ENCODE data around the gene PRSS1.

PRSS1 gene

DNA sequence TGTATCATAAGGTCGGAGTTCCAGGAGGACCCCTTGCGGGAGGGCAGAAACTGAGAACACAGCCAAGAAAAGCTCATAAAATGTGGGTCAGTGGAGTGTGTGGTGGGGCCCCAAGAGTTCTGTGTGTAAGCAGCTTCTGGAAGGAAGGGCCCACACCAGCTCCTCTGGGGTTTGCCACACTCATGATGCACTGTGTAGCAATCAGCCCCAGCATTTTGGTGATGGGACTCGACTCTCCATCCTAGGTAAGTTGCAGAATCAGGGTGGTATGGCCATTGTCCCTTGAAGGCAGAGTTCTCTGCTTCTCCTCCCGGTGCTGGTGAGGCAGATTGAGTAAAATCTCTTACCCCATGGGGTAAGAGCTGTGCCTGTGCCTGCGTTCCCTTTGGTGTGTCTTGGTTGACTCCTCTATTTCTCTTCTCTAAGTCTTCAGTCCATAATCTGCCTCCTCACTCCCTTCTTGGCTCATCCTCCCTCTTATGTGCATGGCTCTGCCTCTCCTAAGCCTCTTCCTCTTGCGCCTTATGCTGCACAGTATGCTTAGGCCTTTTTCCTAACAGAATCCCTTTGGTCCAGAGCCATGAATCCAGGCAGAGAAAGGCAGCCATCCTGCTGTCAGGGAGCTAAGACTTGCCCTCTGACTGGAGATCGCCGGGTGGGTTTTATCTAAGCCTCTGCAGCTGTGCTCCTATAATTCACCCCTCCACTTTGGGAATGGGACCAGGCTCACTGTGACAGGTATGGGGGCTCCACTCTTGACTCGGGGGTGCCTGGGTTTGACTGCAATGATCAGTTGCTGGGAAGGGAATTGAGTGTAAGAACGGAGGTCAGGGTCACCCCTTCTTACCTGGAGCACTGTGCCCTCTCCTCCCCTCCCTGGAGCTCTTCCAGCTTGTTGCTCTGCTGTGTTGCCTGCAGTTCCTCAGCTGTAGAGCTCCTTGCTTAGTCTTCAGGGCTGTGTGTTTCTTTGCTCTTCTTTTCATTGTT lies 39.3 kb downstream of the PRSS1 start:
- DNase-seq (no peak), ATAC-seq (replicated peaks) (no peak)
- peaks cover 0 to 2% of the 10 kb centered on the region in 2 donors for H3K36me3 Mint-ChIP-seq
- H3K4me1 Mint-ChIP-seq, result peaks cover 47 to 82% of the 10 kb centered on the region in 2 donors
- peak overlapping the region; percentile 84 for H3K27ac Mint-ChIP-seq
- H3K4me3 Mint-ChIP-seq, result no peak overlapping the region
- no peaks in the 10 kb centered on the region for H3K27me3 Mint-ChIP-seq
- no peaks in the 10 kb centered on the region for H3K9me3 Mint-ChIP-seq

DNA sequence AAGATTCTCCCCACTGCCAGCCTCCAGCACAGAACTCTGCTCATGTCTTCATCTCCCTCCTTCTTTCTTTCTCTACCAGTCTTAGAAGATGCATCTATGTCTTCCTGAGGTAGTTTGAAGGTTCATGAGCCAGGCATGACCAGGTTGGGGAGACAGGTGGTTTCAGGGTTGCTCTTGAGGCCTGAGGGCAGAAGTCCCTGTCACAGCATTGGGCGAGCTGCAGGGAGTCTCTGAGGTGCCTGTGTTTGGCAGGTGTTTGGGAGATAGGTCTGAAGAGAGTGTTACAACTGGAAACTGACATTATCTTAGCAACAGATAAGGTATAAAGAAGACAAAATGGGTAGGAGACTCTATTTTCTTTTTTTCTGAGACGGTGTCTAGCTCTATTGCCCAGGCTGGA lies 40.2 kb downstream of the PRSS1 start:
- ATAC-seq (replicated peaks) (no peak), DNase-seq (no peak)
- Mint-ChIP-seq H3K27ac (peak overlapping the region; percentile 78), H3K27me3 (no peaks in the 10 kb centered on the region), H3K4me1 (peaks cover 51 to 83% of the 10 kb centered on the region in 2 donors), H3K9me3 (no peaks in the 10 kb centered on the region), H3K4me3 (no peak overlapping the region), H3K36me3 (peaks cover 0 to 2% of the 10 kb centered on the region in 2 donors)

DNA sequence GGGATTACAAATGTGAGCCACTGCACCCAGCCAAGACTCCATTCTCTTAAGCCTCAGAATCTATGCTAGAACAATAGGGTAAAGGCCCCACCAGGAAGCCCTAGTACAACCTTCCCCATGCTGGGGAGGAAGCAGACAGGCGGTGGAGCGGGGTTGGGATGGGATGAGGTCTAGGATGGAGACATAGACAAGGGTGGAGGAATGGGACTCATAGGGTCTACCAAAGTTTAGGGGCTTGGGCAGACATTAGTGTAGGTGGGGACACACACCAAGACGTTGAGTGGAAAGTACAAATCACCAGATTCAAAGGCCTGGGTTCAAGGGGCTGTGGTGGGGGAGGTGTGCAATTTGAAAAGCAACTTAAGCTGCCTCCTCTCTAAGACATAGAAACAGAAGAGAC lies 40.8 kb downstream of the PRSS1 start:
- no peak overlapping the region for H3K4me3 Mint-ChIP-seq
- H3K9me3 Mint-ChIP-seq, result no peaks in the 10 kb centered on the region
- no peak for DNase-seq
- no peak for ATAC-seq (replicated peaks)
- H3K4me1 Mint-ChIP-seq, result peaks cover 57 to 89% of the 10 kb centered on the region in 2 donors
- H3K36me3 Mint-ChIP-seq, result peaks cover 0 to 2% of the 10 kb centered on the region in 2 donors
- no peaks in the 10 kb centered on the region for H3K27me3 Mint-ChIP-seq
- peak overlapping the region; percentile 74 for H3K27ac Mint-ChIP-seq

DNA sequence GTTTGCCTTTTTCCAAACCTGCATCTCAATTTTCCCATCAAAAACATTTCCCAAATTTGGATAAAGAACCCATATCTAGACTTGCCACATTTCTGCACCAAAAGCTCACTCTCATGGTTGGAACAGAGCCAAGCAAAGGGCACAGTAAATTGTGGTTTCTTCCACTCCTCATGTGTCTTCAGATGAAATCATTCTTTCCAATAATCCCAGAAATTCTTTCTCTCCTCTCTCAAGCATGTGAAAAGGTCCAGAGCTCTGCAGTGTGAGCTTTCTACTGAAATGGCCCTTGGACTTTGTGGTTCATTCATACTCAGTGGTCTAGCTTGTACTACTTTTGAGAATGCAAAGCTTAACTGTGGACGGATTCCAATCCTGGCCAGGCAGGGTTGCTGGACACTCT lies 41.3 kb downstream of the PRSS1 start:
- DNase-seq (no peak), ATAC-seq (replicated peaks) (no peak)
- H3K27ac Mint-ChIP-seq, result no peak overlapping the region
- H3K27me3 Mint-ChIP-seq, result no peaks in the 10 kb centered on the region
- H3K36me3 Mint-ChIP-seq, result peaks cover 0 to 2% of the 10 kb centered on the region in 2 donors
- no peaks in the 10 kb centered on the region for H3K9me3 Mint-ChIP-seq
- H3K4me1 Mint-ChIP-seq, result peaks cover 61 to 94% of the 10 kb centered on the region in 2 donors
- H3K4me3 Mint-ChIP-seq, result no peak overlapping the region

DNA sequence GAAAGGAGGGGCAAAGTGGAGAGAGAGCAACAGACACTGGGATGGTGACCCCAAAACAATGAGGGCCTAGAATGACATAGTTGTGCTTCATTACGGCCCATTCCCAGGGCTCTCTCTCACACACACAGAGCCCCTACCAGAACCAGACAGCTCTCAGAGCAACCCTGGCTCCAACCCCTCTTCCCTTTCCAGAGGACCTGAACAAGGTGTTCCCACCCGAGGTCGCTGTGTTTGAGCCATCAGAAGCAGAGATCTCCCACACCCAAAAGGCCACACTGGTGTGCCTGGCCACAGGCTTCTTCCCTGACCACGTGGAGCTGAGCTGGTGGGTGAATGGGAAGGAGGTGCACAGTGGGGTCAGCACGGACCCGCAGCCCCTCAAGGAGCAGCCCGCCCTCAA lies 42.2 kb downstream of the PRSS1 start:
- no peaks in the 10 kb centered on the region for H3K27me3 Mint-ChIP-seq
- peaks cover 2 to 6% of the 10 kb centered on the region in 2 donors for H3K36me3 Mint-ChIP-seq
- H3K9me3 Mint-ChIP-seq, result no peaks in the 10 kb centered on the region
- H3K27ac Mint-ChIP-seq, result no peak overlapping the region
- H3K4me3 Mint-ChIP-seq, result no peak overlapping the region
- H3K4me1 Mint-ChIP-seq, result peaks cover 67 to 98% of the 10 kb centered on the region in 2 donors
- no peak for ATAC-seq (replicated peaks)
- DNase-seq, result no peak

DNA sequence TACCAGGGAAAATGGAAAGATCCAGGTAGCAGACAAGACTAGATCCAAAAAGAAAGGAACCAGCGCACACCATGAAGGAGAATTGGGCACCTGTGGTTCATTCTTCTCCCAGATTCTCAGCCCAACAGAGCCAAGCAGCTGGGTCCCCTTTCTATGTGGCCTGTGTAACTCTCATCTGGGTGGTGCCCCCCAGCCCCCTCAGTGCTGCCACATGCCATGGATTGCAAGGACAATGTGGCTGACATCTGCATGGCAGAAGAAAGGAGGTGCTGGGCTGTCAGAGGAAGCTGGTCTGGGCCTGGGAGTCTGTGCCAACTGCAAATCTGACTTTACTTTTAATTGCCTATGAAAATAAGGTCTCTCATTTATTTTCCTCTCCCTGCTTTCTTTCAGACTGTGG lies 42.9 kb downstream of the PRSS1 start:
- H3K27ac Mint-ChIP-seq, result peak overlapping the region; percentile 86
- DNase-seq (no peak), ATAC-seq (replicated peaks) (no peak)
- no peaks in the 10 kb centered on the region for H3K27me3 Mint-ChIP-seq
- H3K4me3 Mint-ChIP-seq, result no peak overlapping the region
- peaks cover 64 to 94% of the 10 kb centered on the region in 2 donors for H3K4me1 Mint-ChIP-seq
- H3K9me3 Mint-ChIP-seq, result no peaks in the 10 kb centered on the region
- H3K36me3 Mint-ChIP-seq, result peaks cover 2 to 6% of the 10 kb centered on the region in 2 donors

DNA sequence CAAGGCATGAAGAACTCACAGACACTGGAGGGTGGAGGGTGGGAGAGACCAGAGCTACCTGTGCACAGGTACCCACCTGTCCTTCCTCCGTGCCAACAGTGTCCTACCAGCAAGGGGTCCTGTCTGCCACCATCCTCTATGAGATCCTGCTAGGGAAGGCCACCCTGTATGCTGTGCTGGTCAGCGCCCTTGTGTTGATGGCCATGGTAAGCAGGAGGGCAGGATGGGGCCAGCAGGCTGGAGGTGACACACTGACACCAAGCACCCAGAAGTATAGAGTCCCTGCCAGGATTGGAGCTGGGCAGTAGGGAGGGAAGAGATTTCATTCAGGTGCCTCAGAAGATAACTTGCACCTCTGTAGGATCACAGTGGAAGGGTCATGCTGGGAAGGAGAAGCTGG lies 43.3 kb downstream of the PRSS1 start:
- ATAC-seq (replicated peaks) (no peak), DNase-seq (no peak)
- Mint-ChIP-seq H3K4me3 (no peak overlapping the region), H3K36me3 (peaks cover 6 to 10% of the 10 kb centered on the region in 2 donors), H3K9me3 (no peaks in the 10 kb centered on the region), H3K27me3 (no peaks in the 10 kb centered on the region), H3K4me1 (peaks cover 60 to 93% of the 10 kb centered on the region in 2 donors), H3K27ac (peak overlapping the region; percentile 86)

DNA sequence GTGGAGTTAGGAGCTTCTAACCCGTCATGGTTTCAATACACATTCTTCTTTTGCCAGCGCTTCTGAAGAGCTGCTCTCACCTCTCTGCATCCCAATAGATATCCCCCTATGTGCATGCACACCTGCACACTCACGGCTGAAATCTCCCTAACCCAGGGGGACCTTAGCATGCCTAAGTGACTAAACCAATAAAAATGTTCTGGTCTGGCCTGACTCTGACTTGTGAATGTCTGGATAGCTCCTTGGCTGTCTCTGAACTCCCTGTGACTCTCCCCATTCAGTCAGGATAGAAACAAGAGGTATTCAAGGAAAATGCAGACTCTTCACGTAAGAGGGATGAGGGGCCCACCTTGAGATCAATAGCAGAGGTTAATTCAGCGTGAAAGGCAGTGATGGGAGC lies 43.9 kb downstream of the PRSS1 start:
- Mint-ChIP-seq H3K27ac (peak overlapping the region; percentile 16), H3K9me3 (no peaks in the 10 kb centered on the region), H3K4me1 (peaks cover 61 to 93% of the 10 kb centered on the region in 2 donors), H3K4me3 (no peak overlapping the region), H3K36me3 (peaks cover 7 to 13% of the 10 kb centered on the region in 2 donors), H3K27me3 (no peaks in the 10 kb centered on the region)
- no peak for DNase-seq
- ATAC-seq (replicated peaks), result no peak

DNA sequence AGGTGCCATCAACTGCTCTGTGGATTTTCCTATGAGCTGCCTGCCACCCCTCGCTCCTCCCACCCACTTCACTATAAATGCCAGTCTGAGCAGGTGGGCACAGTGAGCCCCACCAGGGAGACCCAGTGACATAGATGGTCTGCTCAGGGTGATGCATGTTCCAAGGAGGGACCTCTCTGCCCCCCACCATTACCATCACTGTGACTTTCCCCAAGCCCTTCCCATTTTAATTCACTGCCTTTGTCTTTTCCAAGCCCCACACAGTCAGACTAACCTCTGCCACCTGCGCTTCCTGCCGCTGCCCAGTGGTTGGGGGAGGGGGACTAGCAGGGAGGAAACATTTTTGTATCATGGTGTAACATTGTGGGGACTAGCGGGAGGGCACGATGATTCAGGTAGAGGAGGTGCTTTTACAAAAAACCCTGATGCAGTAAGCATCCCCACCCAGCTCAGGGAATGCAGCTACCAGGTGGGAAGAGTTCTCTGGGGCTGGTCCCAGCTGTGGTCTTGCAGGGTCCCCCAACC lies 46.1 kb downstream of the PRSS1 start:
- Mint-ChIP-seq H3K27ac (peak overlapping the region; percentile 98), H3K4me3 (peak overlapping the region; percentile 92 to 98), H3K36me3 (peaks cover 7 to 24% of the 10 kb centered on the region in 2 donors), H3K9me3 (no peaks in the 10 kb centered on the region), H3K27me3 (no peaks in the 10 kb centered on the region), H3K4me1 (peaks cover 68 to 93% of the 10 kb centered on the region in 2 donors)
- DNase-seq (no peak), ATAC-seq (replicated peaks) (peak in 1 of 2 donors; percentile 17)

DNA sequence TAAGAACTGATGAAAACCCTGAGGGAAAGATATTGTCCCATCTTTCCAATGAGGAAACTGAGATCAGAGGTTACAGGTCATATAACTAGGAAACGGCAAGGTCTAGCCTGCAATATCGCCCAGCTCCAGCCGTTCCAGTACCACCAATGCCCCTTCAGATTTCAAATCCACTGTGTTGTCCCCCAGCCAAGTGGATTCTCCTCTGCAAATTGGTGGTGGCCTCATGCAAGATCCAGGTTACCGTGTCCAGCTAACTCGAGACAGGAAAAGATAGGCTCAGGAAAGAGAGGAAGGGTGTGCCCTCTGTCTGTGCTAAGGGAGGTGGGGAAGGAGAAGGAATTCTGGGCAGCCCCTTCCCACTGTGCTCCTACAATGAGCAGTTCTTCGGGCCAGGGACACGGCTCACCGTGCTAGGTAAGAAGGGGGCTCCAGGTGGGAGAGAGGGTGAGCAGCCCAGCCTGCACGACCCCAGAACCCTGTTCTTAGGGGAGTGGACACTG lies 46.8 kb downstream of the PRSS1 start:
- Mint-ChIP-seq H3K9me3 (no peaks in the 10 kb centered on the region), H3K27ac (peak overlapping the region; percentile 98), H3K36me3 (peaks cover 9 to 26% of the 10 kb centered on the region in 2 donors), H3K4me1 (peaks cover 66 to 89% of the 10 kb centered on the region in 2 donors), H3K27me3 (no peaks in the 10 kb centered on the region), H3K4me3 (peak overlapping the region; percentile 92 to 98)
- ATAC-seq (replicated peaks) (no peak), DNase-seq (no peak)

DNA sequence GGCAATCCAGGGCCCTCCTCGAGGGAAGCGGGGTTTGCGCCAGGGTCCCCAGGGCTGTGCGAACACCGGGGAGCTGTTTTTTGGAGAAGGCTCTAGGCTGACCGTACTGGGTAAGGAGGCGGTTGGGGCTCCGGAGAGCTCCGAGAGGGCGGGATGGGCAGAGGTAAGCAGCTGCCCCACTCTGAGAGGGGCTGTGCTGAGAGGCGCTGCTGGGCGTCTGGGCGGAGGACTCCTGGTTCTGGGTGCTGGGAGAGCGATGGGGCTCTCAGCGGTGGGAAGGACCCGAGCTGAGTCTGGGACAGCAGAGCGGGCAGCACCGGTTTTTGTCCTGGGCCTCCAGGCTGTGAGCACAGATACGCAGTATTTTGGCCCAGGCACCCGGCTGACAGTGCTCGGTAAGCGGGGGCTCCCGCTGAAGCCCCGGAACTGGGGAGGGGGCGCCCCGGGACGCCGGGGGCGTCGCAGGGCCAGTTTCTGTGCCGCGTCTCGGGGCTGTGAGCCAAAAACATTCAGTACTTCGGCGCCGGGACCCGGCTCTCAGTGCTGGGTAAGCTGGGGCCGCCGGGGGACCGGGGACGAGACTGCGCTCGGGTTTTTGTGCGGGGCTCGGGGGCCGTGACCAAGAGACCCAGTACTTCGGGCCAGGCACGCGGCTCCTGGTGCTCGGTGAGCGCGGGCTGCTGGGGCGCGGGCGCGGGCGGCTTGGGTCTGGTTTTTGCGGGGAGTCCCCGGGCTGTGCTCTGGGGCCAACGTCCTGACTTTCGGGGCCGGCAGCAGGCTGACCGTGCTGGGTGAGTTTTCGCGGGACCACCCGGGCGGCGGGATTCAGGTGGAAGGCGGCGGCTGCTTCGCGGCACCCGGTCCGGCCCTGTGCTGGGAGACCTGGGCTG lies 47.5 kb downstream of the PRSS1 start:
- Mint-ChIP-seq H3K27me3 (no peaks in the 10 kb centered on the region), H3K9me3 (no peaks in the 10 kb centered on the region), H3K36me3 (peaks cover 11 to 28% of the 10 kb centered on the region in 2 donors), H3K4me1 (peaks cover 64 to 85% of the 10 kb centered on the region in 2 donors), H3K27ac (peak overlapping the region; percentile 98), H3K4me3 (peak overlapping the region; percentile 92 to 98)
- DNase-seq, result peak; percentile 39
- ATAC-seq (replicated peaks), result peak; percentile 52 to 57

DNA sequence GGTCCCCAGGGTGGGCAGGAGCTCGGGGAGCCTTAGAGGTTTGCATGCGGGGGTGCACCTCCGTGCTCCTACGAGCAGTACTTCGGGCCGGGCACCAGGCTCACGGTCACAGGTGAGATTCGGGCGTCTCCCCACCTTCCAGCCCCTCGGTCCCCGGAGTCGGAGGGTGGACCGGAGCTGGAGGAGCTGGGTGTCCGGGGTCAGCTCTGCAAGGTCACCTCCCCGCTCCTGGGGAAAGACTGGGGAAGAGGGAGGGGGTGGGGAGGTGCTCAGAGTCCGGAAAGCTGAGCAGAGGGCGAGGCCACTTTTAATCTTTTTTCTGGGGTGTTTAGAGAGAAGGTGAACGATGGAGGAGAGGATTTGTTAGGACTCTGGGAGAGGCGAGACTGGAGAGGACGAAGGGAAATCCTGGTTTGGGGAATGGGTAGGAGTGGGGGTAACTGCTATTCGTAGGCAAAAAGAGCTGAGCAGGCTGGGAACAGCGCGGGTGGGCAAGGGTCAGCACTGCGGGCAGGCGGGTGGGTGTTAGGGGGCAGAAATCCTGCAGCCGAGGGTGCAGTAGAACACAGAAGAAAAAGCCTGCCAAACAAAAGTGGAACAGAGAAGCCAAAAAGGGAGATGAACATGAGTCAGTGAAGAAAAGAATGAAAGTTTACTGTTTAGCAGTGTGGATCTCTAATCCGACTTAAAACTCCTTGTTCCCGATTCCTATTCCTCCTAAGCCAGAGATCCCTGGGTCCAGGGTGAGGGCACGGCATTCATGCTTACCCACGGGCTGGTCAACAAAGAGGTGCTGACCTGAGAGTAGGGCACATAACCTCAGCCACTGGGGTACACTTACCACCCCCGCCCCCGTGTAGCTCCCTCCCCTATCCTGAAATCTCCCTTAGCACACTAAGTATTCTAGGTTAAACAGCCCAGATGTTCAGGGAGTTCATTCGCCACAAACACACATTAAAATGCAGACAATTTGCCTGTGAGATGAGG lies 48.4 kb downstream of the PRSS1 start:
- H3K27ac Mint-ChIP-seq, result peak overlapping the region; percentile 98
- DNase-seq (no peak), ATAC-seq (replicated peaks) (peak; percentile 63 to 64)
- peaks cover 19 to 38% of the 10 kb centered on the region in 2 donors for H3K36me3 Mint-ChIP-seq
- H3K9me3 Mint-ChIP-seq, result no peaks in the 10 kb centered on the region
- peak overlapping the region; percentile 92 to 98 for H3K4me3 Mint-ChIP-seq
- no peaks in the 10 kb centered on the region for H3K27me3 Mint-ChIP-seq
- H3K4me1 Mint-ChIP-seq, result peaks cover 65 to 85% of the 10 kb centered on the region in 2 donors

Measured in stimulated activated naive B cell treated with anti-CD40 and anti-IgM and Interleukin-4, amounts not matched to agents 10 μg/mL and 1 μg/mL and 100 μg/mL, for 72 hours (primary cell).